HK-2 (cell line): Measurements from ENCODE around the gene KRT24.

Experiments
- DNase-seq: peaks from one replicate; pipeline ENCODE4 v3.0.0-alpha.2; 2018; ENCODE audit not compliant: unreplicated experiment

Gene KRT24

GRCh38 chr17:40695874-40696472 lies 7.6 kb downstream of the KRT24 start:
- no peak for DNase-seq

DNA sequence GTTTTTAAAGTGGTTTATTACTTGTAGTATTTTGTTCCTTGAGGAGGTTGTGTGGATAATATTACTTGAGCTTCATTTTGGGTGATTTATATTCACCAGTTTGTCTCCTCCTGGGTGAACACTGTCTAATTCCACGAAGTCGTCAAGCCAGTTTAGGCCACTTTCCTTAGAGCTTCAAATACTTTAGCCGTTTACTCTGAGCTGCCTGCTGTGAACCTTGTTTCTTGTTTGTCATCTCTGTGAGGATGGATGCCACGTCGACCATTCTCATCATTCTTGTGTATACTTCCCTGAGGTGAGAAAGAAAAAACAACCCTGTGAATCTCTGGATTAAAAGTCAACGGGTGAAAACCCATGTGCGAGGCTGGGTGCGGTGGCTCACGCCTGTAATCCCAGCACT lies 9.0 kb downstream of the KRT24 start:
- DNase-seq = no peak

GRCh38 chr17:40687106-40687505 lies 16.4 kb downstream of the KRT24 start:
- no peak for DNase-seq

GRCh38 chr17:40686192-40686591 lies 17.4 kb downstream of the KRT24 start:
- no peak for DNase-seq

GRCh38 chr17:40680998-40681397 lies 22.6 kb downstream of the KRT24 start:
- no peak for DNase-seq

- no peak for DNase-seq
Measured at GRCh38 chr17:40679523-40679907, 24.0 kb downstream of the KRT24 start.

GRCh38 chr17:40678902-40679522 lies 24.5 kb downstream of the KRT24 start:
- no peak for DNase-seq

GRCh38 chr17:40675905-40676304 lies 27.6 kb downstream of the KRT24 start:
- no peak for DNase-seq

DNA sequence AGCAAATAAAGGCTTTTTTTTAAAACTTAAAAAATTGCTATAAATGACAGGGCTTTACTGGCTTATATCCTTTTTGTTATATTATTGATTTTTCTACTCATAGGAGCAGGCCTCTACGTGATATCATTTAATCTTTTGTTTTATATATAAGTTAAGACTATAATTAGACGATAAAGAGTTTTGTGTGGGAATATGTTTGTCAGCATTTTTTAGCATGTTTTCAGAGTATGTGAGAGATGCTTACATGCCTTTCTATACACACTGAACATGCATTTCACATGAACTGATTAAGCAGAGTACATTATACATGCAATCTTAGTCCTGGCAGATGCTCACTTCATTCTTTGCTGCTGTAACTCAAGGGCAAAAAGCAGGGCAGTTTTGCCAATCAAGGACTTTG lies 30.9 kb downstream of the KRT24 start:
- DNase-seq = no peak

DNA sequence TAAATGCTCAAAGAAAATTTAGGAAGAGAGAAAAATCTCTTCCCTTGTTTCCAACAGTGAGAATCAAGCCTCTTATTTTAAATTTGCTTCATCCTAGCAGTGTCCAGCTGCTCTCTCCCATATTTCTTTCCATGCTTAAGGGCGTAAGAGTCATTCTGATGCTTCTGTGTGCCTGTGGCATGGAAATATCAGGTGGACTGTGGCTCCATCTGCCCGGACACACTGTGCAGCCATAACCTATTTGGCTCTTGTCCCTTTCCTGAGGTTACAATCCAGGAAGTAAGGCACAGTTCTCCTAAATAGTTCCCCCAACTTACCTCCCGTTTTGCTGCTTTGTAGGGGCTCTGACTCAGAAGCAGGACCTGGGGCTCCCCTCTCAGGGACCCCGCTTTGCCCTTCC lies 32.3 kb downstream of the KRT24 start:
- no peak for DNase-seq

DNA sequence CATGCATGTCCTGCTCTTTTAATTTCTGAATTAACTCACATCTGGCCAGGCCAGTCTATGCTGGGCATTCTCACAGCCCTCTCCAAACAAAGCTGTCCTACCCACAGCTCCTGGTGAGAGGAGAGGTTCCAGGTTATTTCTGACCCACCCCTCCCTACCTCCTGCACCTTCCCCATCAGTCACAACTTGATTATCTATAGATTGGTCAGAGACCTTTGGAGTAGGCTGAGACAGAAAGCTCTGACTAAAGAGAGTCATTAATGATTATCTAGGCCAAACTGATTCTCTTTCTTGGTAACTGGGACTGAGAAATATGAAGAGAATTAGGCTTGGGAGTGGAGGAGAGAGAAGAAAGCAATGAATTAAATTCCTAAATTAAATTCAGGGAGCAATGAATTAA lies 37.2 kb downstream of the KRT24 start:
- DNase-seq = no peak

DNA sequence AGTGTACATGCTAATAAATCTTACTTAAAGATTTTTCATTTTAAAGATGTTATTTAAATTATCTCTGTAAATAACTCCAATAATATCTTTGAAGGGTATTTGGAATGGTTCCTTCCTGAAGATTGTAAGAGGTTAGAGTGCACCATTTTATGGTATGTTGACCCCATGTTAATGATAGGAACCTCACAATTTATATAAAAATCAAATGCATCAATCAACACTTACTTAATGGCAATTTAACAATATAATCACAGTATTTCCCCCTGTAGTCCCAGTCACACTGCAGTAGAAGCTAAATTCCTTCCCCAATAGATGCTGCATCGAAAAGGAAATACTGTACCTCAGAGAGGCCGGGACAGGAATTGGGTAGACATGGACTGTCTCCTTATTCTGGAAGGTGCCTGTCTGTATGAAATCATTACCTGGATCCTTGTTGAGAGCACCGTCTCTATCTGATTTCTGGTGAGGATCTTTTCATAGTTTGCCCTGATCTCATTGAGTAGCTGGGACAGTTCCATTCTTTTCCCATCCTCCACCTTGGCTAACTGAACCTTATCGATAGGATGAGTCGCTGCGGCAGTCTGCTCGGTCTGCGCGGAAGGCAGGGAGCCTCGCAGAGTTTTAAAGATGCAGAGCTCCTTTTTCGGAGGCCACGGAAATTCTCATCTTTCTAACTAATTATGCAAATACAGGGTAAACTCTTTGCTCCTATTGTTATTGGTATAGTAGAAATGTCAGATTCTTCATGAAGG lies 38.8 kb downstream of the KRT24 start, which contains the start of gene KRT222:
KRT222 (minus strand) TSS at position 596 of the 752 bp plus-strand sequence; CDS start at position 518, 78 bp downstream.
- no peak for DNase-seq

- no peak for DNase-seq
Measured at GRCh38 chr17:40663252-40663651, 40.3 kb downstream of the KRT24 start.

- DNase-seq = no peak
Measured at GRCh38 chr17:40659911-40660310, 43.6 kb downstream of the KRT24 start.

DNA sequence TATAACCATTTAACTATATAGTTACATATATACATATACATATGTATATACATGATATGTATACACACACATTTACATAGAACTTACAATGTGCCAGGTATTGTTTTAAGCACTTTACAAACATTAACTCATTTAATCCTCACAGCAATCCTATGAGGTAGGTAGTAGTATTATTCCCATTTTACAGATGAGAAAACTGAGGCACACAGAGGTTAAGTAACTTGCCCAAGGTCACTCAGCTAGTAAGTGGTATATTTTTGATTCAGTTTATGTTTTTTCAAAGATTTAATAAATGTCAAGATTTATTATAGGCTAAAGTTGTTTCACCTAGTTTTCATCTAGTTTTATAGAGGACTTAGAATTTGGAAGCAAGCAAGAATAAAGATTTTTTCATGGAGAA lies 45.2 kb downstream of the KRT24 start:
- no peak for DNase-seq

DNA sequence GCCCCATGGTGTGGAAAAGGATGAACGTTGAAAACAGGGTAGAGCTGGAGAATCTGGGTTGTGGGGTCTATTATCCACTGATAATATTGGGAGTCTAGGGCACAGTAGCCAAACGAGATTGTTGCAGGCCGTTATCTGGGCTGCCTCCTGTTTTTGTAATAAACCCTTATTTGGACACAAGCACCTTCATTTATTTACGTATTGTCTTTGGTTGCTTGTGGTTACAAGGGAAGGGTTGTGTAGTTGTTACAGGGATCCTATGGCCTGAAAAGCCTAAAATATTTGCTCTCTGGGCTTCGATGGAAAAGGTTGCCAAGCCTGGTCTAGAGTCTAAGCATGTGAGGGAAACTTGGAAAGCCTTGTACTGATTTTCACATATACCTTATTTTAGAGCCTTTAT lies 51.6 kb downstream of the KRT24 start:
- no peak for DNase-seq

- no peak for DNase-seq
Measured at GRCh38 chr17:40648384-40648968, 55.1 kb downstream of the KRT24 start.
